Ramos (cell line): ENCODE data around the gene ZNF593OS.

ENCODE experiments used
- in situ Hi-C: fragments of 300-500 bp; cut with MboI; formaldehyde crosslinking; loops from one replicate; pipeline ENCODE4 v1.14.3; 2022; ENCODE audit warnings: low sequenced_read_pairs; ENCODE audit not compliant: unreplicated experiment

The ZNF593OS gene

DNA sequence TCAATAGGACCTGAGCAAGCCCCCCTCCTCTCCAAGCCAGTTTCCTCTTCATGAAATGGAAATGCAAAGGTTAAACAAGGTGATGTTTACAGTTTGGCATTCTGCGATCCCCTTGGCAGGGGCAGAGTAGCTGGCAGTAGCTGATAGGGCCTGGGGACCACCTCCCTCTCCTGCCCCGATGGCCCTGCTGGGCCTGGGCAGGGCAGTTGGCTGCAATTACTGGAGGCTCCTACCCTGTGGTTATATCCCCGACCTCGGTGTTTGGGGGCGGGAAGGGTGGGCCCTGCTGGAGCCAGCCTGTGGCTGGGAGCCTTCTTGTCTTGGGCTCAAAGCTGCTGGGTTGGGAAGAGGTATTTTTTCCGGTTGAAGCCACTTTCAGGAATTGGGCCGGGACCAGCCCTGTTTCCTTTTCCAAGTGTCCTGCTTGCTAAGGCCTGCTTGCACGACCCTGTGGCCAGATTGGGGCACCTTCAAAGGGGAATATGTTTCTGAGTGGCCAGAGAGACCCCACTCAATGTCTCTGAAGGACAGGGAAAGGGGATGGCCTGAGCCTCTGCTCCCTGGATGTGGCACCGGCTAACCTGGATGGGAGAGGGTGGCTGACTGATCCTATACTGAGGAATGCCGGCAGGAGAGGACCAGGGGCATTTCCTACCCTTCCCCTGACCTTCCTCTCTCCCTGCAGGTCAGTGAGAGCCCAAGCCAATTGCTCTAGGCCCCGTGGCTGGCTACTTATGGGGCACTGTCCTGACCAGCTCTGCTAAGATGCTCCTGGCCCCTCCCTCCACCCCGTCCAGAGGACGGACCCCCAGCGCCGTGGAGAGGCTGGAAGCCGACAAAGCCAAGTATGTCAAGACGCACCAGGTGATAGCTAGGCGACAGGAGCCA, 10.9 kb downstream of the ZNF593OS start:
- in situ Hi-C loops, result no loop called here

DNA sequence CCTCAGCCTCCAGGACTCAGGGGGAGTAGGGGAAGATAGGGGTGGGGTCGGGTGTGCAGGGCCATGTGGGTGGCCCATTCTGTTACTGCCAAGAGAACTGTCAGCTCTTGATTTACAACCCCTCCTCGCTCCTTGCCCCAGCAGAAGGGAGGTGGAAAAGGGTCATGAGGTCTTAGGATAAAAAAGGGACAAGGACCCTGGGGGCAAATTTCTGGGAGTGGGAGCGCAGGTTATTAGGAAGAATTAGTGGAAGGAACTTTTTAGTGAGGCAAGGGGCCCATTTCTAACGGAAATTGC, 11.9 kb downstream of the ZNF593OS start:
- in situ Hi-C loops, result no loop called here

DNA sequence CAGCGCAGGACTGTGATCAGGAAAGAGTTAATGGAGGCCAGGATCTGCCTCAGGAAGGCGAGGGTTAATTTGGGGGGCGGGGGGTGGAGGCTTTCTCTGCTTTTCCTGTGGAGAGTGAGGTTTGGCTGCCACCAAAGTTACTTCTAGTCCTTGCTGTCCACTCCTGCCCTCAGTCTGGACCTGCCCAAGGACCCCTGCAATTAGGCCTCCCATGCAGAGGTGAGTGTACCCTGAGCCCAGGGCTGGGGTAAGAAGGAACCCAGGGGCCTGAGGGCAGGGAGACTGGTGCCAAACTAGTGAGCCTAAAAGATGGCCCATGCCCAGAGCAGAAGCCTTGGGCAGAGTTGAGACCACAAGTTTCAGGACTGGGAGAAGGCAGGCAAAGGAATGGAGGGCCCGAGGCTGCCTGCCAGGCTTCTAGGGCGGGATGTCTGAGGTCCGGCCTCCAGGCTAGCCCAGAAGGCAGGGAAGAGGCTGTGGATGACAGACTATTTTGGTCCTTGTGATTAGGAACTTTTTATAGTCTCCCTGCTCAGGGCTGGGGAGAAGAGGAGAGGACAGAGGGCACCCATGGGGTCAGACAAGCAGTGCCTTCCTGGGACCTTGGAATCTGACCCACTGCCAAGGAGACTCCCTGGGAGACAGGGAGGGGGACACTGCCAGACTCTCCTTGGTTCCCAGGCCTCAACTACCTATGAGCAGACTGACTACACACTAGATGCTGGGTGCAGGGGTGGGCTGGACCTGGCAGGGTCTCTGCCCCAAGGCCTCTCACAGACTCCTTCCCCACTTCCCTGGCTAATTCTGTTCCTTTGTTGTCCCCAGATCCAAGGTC, 12.5 kb downstream of the ZNF593OS start, which contains the start of gene FAM110D:
Gene FAM110D, plus strand, starts transcription at position 172 of the 835 bp plus-strand sequence. CDS start 2,213 bp downstream, outside the sequence.
- in situ Hi-C loops, result no loop called here

DNA sequence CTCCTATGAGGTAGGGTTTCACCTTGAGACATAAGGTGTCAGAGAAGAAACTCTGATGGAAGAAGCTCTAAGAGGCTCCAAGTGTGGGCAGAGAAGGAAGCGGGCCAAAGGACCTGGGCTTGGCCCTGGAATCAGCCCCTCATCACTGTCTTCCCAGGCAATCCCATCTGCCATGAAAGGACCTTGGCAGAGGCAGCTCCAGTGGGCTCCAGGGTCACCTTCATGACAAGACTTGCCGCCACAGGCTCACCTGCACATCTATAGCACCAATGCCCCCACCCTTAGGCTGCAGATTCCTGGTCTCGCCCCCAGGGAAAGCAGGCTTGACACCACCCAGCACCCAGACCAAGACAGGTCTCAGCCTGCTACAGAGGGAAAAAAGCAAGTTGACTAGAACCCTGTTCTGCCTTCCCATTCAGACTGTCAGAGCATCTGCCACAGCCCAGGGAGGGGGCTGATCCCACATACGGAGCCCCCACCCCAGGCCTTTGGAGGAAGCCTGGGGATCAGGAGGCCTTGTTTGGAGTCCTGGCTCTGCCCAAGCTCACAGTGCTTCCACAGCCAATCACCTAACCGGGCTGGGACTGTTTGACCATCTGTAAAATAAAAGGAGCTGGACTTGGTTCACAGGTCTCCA, 13.2 kb downstream of the ZNF593OS start:
- in situ Hi-C loops, result no loop called here

DNA sequence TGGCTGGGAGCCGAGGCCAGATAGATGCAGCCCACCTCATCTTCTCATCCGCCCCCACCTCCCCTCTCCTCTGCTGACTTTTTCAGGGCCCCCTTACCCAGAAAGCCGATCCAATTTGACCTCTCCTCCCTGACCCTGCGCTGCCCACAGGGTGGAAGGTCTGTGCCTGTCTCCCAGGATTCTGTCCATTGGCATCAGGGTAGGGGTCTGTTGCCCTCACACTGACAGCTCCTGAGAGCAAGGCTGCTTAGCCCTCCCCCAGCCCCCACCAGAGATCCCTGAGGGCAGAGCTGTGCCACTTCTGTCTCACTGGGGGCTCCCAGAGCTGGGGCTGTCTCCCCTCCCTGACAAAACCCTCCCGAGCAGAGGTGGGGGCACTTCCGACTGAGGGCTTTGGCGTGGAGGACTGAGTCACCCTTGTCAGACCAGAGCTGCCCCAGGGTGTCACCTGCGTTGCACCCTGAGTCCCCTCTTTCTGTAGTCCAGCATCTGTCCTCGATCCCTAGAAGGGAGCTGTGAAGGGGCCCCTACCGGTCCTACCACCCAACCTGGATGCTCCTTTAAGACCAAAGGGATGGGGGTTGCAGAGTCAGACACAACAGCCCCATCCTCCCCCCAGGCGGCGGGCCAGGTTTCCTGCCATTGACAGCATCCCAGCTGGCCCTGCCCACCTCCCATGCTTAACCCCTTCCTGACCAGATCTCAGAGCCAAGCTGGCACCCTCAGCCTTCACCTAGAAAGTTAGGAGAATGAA, 15.2 kb downstream of the ZNF593OS start:
- in situ Hi-C loops, result no loop called here

DNA sequence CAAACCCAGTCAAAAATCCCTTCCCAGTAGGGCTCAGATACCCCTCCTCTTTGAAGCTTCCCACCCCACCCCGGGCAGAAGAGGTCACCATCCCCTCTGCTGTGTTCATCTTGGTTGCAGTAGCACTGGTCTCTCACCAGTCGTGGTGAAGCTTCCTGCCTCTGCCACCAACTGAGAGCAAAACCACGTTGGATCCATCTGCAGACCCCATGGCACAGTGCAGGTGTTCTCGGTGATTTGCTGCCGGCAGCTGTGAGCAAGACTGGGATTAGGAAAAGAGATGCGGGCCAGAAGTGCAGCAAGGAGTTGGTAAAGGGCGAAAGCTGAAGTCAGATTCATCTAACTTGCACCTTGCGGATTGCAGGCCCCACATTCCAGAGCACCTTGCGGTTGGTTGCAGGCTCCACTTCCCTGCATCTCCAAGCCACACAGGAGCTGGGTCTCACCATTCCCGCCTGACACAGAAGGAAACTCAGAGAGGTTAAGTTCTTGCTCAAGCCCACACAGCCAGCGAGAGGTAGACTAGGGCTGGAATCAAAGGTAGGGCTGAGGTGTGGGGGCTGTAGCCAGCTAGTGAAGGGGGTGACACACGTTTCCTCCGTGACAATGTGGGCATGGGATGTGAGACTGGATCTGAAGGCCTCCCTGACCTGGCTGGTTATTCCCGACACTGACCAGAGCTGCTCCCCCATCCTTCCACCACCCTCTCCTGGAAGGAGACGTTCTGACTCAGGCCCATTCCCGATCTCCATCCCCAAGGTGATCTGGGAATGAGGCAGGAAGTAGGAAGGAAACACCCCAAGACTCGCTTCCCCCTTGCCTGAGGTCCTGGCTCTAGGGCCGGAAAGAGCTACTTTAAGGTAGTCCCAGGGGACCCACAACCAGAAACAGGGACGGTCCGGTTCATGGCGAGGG, 16.0 kb downstream of the ZNF593OS start:
- in situ Hi-C loops, result no loop called here

DNA sequence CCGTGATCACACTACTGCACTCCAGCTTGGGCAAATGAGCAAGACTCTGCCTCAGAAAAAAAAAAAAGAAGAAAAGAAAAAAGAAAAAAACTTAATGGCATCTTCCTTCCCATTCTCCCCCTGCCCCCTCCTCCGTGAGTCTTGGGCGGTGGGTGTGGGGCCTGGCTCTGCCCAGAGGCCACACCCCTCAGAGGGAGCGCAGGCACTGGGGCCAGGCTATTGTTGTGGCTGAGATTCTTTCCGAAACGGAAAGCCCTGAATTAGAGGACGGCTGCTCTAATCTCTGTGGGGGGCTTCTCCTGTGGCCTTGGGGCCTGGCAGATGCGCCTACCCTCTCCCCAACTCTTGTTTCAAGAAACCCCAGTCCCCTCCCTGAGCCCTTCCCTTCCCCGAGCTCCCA, 16.9 kb downstream of the ZNF593OS start:
- in situ Hi-C loops, result no loop called here

DNA sequence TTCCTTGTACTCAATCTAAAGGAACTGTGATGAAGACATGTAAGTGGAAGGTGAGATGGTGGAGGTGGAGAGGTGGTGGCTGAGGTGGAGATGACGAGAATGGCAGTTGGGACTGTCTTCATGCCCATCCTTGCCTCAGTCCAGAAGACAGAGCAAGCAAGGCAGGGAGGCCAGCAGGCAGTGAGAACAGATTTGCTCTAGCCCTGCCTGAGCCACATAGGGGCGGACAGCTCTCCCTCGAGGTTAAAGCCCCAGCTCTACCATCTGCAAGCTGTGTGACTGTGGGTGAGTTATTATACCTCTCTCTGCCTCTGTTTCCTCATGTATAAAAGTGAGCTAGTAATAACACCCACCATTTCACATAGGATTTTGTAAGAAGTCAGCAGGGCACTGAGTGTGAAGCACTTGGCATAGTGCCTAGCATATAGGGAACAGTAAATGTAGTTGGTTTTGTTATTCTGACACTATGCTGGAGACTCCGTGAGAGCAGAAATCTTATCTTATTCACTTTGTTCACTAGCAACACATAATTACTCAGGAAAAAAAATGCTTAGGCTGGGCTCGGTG, 17.6 kb downstream of the ZNF593OS start:
- in situ Hi-C loops, result no loop called here

DNA sequence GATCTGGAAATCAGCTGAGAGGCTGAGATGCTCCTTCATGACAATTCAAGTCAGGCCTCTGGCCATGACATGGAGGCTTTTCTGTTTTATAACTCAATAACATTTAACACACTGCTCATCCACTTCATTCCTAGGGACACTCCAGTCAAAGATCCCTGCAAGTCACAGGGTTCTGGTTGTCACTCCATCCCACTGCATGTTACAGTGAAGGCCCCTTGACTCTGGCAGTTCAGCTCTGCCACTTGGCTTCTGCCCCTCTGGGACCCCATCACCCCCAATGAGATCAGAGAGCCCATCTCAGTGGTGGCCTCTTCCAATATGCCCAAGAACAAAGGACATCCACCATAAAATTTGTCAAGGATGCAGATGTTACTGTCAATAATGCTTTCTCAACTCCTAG, 22.7 kb downstream of the ZNF593OS start:
- in situ Hi-C loops, result loop anchor here (5.0 kb wide), 1 partner anchor 42 kb away; no protein-coding TSS in a partner anchor

DNA sequence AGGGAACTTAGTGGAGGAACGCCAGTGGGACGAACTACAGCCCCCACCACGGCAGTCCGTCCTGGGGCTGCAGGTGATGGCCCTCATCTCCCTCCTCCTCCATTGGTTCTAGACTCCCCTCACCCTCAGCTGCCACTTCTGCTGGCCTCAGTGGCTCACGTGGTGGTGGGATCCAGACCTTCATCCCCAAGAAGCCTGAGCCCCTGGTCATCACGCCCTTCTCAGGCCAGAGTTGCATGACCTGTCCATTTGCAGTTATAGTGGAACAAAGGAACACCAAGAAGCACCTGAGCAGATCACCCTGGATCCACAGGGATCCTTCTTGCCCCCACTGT, 25.7 kb downstream of the ZNF593OS start:
- in situ Hi-C loops, result loop anchor here (5.0 kb wide), 1 partner anchor 39 kb away; no protein-coding TSS in a partner anchor

DNA sequence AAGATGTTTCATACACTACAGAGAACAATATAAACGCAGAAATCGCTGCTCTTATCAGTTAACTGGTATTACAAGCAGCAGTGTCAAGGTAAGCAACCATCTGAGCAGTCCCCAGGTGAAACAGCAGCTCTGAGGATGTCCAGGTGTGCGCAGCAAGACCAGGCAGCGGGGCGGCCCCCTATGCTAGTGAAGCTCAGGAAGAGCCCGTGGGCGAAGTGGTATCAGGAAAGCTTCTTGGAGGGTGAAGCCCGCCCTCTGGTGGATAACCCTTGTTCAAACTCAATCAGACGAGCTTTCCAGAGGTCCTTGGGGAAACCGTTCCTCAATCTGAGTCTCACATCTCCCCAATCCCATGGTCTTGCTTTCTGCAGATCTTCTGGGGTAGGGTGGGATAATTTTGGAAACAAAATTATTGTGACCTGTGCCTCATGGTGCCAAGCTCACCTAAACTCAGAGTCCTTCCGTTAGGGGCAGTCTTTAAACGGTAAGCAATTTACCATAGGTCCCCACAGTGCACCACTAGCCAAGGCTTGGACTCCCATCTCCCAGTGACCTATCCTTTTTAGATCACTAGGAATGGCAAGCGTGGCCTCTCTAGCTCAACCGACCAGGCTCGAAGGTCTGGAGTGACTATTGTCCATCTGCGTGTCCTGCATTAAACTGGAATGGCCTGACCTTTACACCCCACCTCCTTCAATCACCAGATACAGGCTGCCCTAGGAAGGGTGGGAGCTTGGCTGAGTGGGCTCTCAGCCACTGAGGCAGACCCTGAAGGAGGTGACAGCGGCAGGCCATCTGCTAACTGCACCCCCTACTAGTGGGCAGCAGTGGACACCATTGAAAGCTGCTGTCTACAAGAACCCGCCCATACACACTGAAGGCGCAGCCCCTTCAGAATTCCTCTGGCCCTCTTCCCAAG, 26.3 kb downstream of the ZNF593OS start:
- in situ Hi-C loops, result loop anchor here (5.0 kb wide), 1 partner anchor 38 kb away; no protein-coding TSS in a partner anchor

DNA sequence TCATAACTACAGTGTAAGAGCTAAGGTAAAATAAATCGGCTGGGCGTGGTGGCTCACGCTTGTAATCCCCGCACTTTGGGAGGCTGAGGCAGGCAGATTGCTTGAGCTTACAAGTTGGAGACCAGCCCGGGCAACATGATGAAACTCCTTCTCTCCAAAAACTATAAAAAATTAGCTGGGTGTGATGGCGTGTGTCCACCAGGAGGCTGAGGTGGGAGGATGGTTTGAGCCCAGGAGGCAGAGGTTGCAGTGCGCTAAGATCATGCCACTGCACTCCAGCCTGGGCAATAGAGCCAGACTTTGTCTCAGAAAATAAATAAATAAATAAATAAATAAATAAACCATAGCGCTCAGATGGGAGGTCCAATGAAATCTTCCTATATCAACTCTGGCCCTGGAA, 29.5 kb downstream of the ZNF593OS start:
- in situ Hi-C loops, result no loop called here

DNA sequence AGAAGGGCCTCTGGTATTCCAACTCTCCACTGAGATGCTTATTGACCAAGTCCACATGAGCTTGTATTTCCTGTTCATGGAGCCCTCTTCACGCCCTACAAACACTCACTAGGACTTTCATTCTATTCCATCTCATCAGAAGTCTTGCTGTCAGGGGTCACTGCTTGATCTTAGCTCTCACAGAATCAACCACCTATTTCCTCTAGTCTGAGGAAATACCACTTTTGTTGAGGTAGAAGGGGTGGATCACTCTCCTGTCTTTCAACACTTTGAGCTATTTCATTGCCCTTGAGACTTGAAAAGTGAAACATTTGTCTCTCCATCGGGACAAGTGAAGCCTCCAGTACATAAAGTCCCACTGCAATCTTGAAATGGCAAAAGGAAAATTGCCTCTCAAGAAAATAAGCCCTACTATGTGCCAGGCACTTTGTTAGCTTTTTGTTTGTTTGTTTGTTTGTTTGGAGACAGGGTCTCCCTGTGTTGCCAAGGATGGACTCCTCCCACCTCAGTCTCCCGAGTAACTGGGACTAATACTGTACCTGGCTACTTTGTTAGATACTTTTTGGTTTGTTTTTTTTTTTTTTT, 32.6 kb downstream of the ZNF593OS start:
- in situ Hi-C loops, result no loop called here

DNA sequence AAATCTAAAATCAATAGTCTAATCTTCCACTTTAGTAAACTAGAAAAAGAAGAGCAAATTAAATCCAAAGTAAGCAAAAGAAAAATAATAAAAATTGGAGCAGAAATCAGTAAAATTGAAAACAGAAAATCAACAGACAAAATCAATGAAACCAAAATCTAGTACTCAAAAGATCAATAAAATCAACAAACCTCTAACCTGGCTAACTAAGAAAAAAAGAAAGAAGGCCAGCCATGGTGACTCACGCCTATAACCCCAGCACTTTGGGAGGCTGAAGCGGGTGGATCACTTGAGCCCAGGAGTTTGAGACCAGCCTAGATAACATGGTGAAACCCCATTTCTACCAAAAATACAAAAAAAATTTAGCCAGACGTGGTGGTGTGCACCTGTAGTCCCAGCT, 37.2 kb downstream of the ZNF593OS start:
- in situ Hi-C loops, result no loop called here

DNA sequence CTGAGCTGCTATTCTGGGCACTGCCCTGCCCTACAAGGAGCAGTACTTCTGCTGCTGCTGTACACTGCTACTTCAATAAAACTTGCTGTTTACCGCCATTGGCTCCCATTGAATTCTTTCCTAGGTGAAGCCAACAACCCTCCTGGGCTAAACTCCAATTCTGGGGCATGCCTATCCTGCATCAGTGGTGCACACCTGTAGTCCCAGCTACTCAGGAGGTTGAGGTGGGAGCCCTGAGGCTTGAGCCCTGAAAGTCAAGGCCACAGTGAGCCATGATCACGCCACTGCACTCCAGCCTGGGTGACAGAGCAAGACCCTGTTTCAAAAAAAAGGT, 38.8 kb downstream of the ZNF593OS start:
- in situ Hi-C loops, result no loop called here

DNA sequence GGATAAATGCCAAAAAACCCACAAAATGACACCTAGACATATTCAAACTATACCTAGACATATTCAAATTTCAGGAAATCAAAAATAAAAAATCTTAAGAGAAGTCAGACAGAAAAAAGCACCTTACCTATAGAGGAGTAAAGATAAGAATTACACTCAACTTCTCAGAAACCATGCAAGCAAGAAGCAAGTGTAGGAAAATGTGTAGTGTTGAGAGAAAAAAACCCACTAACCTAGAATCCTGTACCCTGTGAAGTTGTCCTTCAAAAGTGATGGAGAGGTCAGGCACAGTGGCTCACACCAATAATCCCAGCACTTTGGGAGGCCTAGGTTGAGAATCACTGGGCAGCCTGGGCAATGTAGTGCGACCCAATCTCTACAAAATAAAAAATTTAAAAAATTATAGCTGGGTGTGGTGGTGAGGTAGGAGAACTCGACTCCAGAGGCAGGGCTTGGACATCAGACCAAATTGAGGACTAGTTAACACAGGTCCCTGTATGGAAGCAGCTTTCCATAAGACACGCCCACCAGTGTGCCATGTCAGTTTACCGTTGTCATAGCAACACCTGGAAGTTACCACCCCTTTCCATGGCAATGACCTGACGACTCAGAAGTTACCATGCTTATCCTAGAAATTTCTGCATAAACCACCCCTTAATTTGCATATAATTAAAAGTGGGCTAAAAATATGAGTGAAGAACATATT, 39.4 kb downstream of the ZNF593OS start:
- in situ Hi-C loops, result no loop called here

DNA sequence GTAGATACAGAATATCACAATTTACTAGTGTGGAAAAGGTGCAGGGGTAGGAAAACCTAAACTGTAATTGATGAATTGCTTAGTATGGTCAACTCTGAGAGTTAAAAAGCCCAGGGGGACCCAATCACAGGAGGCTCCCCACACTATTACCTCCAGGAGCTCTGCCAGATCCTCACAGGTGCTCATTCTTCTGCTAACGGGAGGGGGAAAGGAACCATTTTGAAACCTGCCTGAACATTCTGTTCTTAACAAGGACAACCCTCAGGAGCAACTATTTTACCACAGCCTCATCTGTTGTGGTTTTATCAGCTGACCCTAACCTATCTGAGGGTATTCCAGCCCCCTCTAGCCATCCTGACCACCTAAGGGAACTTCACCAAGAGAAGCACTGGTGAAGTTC, 40.9 kb downstream of the ZNF593OS start:
- in situ Hi-C loops, result no loop called here
